SK-N-MC (cell line): ENCODE results near the gene SEC23B.
A peak's percentile ranks its signal among the peaks of the same experiment; 100 is the strongest.

Source experiments
- DNase-seq: peaks from one replicate; pipeline ENCODE4 v3.0.0-alpha.2; 2011; ENCODE audit warnings: low read depth, low spot score
- H3K27ac ChIP-seq: fragments of 200-600 bp; sonication (generic); 2 replicates; pipeline ENCODE4 v1.5.1; 2016; ENCODE audit warnings: mixed run types
- H3K36me3 ChIP-seq: fragments of 200-600 bp; sonication (generic); 2 replicates; pipeline ENCODE4 v1.6.1; 2017; ENCODE audit warnings: antibody characterized with exemption, low read length, mixed read lengths; ENCODE audit not compliant: insufficient read depth
- H3K4me3 ChIP-seq: fragments of 200-600 bp; sonication (generic); 2 replicates; pipeline ENCODE4 v1.5.1; 2016
- H3K9ac ChIP-seq: fragments of 200-600 bp; sonication (generic); 2 replicates; pipeline ENCODE4 v1.8.0; 2017; ENCODE audit warnings: mixed run types, mixed read lengths; ENCODE audit not compliant: insufficient read length
- H3K9me3 ChIP-seq: fragments of 200-600 bp; sonication (generic); 2 replicates; pipeline ENCODE4 v1.6.1; 2017; ENCODE audit warnings: low read depth, mild to moderate bottlenecking, antibody characterized with exemption, low read length, moderate library complexity, mixed read lengths
- EZH2 ChIP-seq: fragments of 200-600 bp; sonication (generic); IDR thresholded peaks from one replicate; pipeline ENCODE4 v1.6.1; 2017; ENCODE audit warnings: antibody characterized with exemption
- FOXP2 ChIP-seq: optimal IDR thresholded peaks from 2 replicates; pipeline ENCODE3; 2011; ENCODE audit warnings: mild to moderate bottlenecking, moderate library complexity; ENCODE audit not compliant: insufficient read depth; ENCODE audit errors: extremely low read length, control extremely low read depth
- POLR2AphosphoS5 ChIP-seq: IDR thresholded peaks from 2 replicates; pipeline ENCODE4 v1.6.1; 2012; ENCODE audit warnings: mild to moderate bottlenecking, low read depth, low read length, borderline replicate concordance

The SEC23B gene

DNA sequence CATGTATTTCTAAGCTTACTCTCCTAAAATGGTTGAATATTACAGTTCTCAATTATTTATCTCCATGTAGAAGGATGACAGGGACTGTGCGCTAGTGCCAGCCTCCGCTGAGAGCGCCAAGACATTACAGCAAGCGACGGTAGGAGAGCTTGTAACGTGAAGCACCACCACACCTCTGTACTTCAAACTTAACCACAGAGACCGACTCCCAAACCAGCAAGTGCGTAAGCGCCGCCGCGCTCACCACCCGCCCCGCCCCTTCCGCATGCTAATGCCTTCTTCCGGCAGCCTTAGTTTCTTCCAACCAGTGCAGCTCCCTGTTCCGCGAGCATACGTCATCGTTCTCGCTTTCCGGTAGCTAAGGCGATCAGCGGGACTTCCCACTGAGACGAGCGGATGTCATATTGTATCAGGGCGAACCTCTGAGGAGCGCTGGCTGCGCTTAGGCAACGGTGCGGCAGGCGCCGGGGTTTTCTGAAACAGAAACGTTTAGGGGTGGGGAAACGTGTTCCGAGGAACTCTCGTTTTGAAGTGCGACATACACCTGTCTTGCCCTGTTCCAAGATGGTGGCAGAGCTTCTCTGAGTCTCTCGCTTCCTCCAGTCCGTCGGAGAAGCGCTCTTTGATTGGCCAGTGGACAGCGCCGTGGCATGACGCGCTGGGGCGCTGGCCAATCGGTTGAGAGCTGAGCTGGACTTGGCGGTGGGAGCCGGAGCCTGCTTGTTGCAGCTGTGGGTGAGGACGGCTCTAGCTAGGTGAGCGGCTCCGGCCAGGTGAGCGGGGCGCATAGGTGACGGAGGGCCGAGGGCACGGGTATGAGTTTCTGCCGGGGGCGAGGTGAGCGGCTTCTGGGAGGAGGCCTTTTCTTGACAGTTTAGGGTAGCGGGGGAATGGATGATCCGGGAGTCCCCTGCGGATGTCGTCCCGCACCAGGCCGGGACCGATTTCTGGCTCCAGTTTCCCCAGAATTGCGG, at the start of gene SEC23B:
SEC23B (plus strand) TSS at position 723 of the 974 bp plus-strand sequence. CDS start 2,896 bp downstream, outside the sequence.
- no peaks in the 10 kb centered on the region for H3K9me3 ChIP-seq
- peak within 1 kb of the TSS; percentile 85 for H3K9ac ChIP-seq
- H3K27ac ChIP-seq, result peak within 1 kb of the TSS; percentile 97
- DNase-seq, result peak; percentile 95
- TF ChIP-seq FOXP2 (peak; percentile 42), EZH2 (no peak), POLR2AphosphoS5 (peak; percentile 88)
- H3K4me3 ChIP-seq, result peak within 1 kb of the TSS; percentile 87
- peaks cover 29% of the 10 kb centered on the region for H3K36me3 ChIP-seq

DNA sequence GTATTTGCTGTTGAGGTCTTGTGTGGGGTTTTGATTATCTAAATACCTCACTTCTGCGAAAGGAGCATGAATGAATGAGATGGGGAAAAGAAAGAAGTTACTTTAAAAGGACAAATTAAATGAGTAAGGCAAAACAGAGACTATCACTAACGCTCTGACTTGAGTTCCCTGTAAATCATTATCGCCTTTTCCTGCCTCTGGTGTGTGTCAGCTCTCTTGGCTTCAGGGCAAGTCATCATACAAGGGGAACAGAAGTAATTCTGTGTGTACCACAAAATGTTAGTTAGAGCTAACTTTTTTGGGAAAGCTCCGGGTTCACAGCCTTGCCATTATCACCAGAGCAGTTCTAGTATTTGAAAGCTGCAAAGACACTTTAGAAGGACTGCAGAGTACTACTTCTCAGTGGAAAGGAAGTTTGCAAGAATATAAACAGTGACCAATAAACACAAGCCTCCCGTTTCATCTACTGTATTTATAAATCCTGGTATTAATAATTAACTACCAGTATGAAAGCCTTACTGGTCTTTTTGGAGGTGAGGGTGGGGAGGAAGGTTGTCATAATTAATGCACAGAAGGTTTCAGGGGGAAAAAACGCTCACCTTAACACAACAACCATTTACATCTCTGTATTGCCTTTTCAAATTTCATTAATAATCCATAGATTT, 42.1 kb upstream of the SEC23B start:
- H3K4me3 ChIP-seq, result peak overlapping the region; percentile 95; the same call in 1 of the 2 replicates
- H3K27ac ChIP-seq, result no peak overlapping the region
- TF ChIP-seq EZH2 (no peak), POLR2AphosphoS5 (no peak), FOXP2 (no peak)
- H3K9me3 ChIP-seq, result no peaks in the 10 kb centered on the region
- DNase-seq, result no peak
- peak overlapping the region; percentile 95 for H3K9ac ChIP-seq
- H3K36me3 ChIP-seq, result peaks cover 14% of the 10 kb centered on the region

DNA sequence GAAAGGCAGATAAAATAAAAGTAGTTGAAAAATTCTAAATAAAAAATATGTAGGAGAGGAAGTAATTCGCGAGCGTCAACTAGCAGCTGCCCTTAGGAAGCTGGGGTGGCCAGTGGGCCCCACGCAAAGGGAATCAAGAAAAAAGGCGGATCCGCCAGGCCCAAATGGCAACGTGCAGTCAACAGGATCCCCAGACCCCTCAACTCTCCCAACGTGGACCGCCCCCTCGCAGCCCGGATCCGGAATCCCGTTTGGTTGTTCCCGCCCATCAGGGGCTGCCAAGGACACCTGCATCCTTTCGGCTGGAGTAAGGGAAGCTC, 41.2 kb upstream of the SEC23B start:
- Histone ChIP-seq H3K9ac (peak overlapping the region; percentile 95), H3K27ac (no peak overlapping the region), H3K36me3 (peaks cover 22% of the 10 kb centered on the region), H3K9me3 (no peaks in the 10 kb centered on the region), H3K4me3 (peak overlapping the region; percentile 95)
- no peak for DNase-seq
- peak; percentile 52; the same call in 1 of the 2 replicates for TF ChIP-seq POLR2AphosphoS5
- no peak for TF ChIP-seq EZH2
- no peak for TF ChIP-seq FOXP2

DNA sequence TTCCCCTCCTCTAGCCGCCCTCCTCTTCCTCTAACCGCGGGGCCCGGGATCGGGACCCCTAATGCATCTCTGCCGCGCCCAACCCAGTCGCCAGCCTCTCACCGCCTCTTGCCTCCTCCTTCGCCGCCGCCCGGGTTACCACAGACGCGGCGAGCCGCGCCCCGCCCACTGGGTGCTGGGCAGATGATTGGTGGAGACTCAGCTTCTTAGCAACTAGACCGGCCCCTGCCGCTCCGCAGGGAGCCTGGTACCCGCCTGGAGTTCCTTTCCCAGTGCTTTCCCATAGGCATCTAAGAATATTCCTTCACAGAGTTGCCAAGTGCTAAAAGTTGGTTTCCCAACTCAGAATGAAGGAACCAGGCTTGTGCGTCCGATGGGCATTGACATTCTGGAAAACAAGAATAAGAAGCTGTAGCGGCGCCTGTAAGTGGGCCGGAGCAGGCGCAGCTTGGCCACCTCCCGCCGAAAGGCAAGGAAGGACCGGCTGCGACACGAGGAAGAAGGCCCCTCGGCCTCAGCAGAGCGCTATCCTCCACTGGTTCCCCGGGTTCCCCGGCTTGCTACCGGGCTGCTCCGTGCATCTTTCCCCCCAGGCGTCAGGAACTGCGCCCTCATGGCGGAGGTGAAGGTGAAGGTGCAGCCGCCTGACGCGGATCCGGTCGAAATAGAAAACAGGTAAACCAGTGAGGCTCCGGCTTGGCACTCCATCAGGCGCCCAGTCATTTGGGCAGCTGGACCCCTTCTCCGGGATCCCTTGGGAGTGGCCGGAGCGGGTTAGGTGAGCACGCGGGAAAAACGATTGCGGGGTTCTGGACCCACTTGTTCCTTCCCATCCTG, 40.6 kb upstream of the SEC23B start, which contains the start of the genes DZANK1 and POLR3F:
DZANK1 (minus strand) TSS at position 137 of the 837 bp plus-strand sequence. CDS start 1,672 bp downstream, outside the sequence.
POLR3F (plus strand) TSS at position 497 of the 837 bp plus-strand sequence; CDS start at position 614, 117 bp downstream.
- peaks cover 24% of the 10 kb centered on the region for H3K36me3 ChIP-seq
- H3K9ac ChIP-seq, result peak within 1 kb of the TSS; percentile 95
- H3K4me3 ChIP-seq, result peak within 1 kb of the TSS; percentile 95
- peak within 1 kb of the TSS; percentile 98 for H3K27ac ChIP-seq
- no peak for TF ChIP-seq EZH2
- peak; percentile 73 for TF ChIP-seq POLR2AphosphoS5
- TF ChIP-seq FOXP2, result no peak
- DNase-seq, result peak; percentile 94
- H3K9me3 ChIP-seq, result no peaks in the 10 kb centered on the region

DNA sequence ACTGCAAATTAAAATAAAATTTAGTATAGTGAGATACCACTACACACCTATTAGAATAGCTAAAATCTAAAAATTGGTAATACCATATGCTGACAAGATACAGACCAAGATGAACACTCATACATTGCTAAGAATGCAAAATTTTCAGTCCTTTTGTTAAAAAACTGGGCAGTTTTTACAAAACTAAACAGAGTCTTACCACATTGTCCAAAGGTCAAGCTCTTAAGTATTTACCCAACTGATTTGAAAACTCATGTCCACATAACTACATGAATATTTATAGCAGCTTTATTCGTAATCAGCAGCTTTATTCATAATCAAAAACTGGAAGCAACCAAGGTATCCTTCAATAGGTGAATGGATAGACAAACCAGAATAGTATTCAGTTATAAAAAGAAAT, 30.5 kb upstream of the SEC23B start:
- TF ChIP-seq POLR2AphosphoS5 (no peak), FOXP2 (no peak), EZH2 (no peak)
- Histone ChIP-seq H3K27ac (no peak overlapping the region), H3K9ac (no peak overlapping the region), H3K36me3 (peaks cover 72% of the 10 kb centered on the region), H3K9me3 (no peaks in the 10 kb centered on the region), H3K4me3 (no peak overlapping the region)
- DNase-seq, result no peak

DNA sequence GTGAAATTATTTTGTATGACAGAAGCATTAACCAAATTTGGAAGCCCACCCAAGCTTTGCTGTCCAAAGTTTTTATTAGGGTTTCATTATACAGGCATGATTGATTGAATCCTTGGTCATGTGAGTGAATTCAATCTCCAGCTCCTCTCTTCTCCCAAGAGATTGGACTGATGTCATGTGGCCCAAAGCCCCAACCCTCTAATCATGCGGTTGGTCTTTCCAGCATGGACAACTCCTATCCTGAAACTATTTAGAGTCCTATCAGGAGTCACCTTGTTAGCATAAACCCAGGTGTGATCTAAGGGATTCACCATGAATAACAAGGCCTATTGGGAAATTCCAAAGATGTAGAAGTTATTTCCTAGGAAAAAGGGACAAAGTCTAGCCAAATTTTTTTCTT, 29.9 kb upstream of the SEC23B start:
- no peak for DNase-seq
- H3K9me3 ChIP-seq, result no peaks in the 10 kb centered on the region
- H3K4me3 ChIP-seq, result no peak overlapping the region
- no peak for TF ChIP-seq FOXP2
- H3K36me3 ChIP-seq, result peaks cover 78% of the 10 kb centered on the region
- no peak overlapping the region for H3K27ac ChIP-seq
- no peak overlapping the region for H3K9ac ChIP-seq

DNA sequence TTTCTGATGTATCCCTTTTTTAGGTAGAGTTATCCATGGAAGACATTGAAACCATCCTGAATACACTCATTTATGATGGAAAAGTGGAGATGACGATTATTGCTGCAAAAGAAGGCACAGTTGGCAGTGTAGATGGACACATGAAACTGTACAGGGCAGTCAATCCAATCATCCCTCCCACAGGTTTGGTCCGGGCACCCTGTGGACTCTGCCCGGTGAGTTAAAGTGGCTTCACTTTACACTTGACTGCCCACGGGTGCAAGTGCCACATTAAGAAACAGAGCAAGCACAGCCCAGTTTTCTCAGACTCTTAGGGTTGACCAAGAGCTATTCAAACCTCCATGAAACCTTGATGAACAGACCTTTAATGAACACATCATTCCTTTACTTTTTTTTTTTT, 26.1 kb upstream of the SEC23B start:
- Histone ChIP-seq H3K9me3 (no peaks in the 10 kb centered on the region), H3K4me3 (no peak overlapping the region), H3K36me3 (peaks cover 69% of the 10 kb centered on the region), H3K27ac (no peak overlapping the region), H3K9ac (no peak overlapping the region)
- no peak for TF ChIP-seq POLR2AphosphoS5
- no peak for TF ChIP-seq EZH2
- no peak for DNase-seq
